SK-N-SH (cell line): ENCODE measurements around the gene MPZ. TPM values are rescaled to one million over a fixed set of nuclear protein-coding genes. Genes with fewer than 3 reads are reported as not detected.

Experiments
- CTCF ChIA-PET: fragments of 300-600, 350-600 bp; formaldehyde crosslinking; extraction: SDS; loops from one replicate; lab custom pipeline; 2021; lab: Yijun Ruan, JAX
- POLR2A ChIA-PET: fragments of 350-600 bp; sonication (Branson Sonifier 250); formaldehyde crosslinking; extraction: SDS; loops from one replicate; lab custom pipeline; 2020; ENCODE audit warnings: antibody characterized with exemption, inconsistent platforms; lab: Yijun Ruan, JAX
- DNase-seq: peaks from one replicate; pipeline ENCODE4 v3.0.0; 2012
- H2AFZ ChIP-seq: fragments of 200-600 bp; sonication (generic); 2 replicates; pipeline ENCODE4 v1.8.1; 2016; ENCODE audit warnings: antibody characterized with exemption, mild to moderate bottlenecking, low read depth
- H3F3A ChIP-seq: fragments of 200-600 bp; sonication (generic); replicated peaks from 2 replicates; pipeline ENCODE3; 2016; ENCODE audit warnings: antibody characterized with exemption, mild to moderate bottlenecking; ENCODE audit not compliant: insufficient read depth
- H3K27ac ChIP-seq, 2 experiments: fragments of 200-500 bp in 1 of 2; fragments of 200-600 bp in 1 of 2; sonication (Bioruptor generic) in 1 of 2; sonication (generic), shearing (Covaris generic) in 1 of 2; 2 replicates each; pipeline versions ENCODE4 v1.5.1 to v1.6.1; 2014 to 2016; ENCODE audit warnings: low read depth in 2 of 2, inconsistent platforms in 1 of 2, low read length in 1 of 2, mild to moderate bottlenecking in 1 of 2, mixed read lengths in 1 of 2
- H3K27me3 ChIP-seq: fragments of 200-600 bp; sonication (generic), shearing (Covaris generic); 2 replicates; pipeline ENCODE4 v1.6.1; 2016; ENCODE audit warnings: mixed run types; ENCODE audit not compliant: insufficient read depth
- H3K36me3 ChIP-seq, 2 experiments: fragments of 200-500 bp in 1 of 2; fragments of 200-600 bp in 1 of 2; sonication (Bioruptor generic) in 1 of 2; sonication (generic) in 1 of 2; replicated peaks in 1 of 2; 2 replicates each; pipeline versions ENCODE3 to v1.5.1; 2014 to 2016; ENCODE audit warnings: low read length in 1 of 2, mild to moderate bottlenecking in 1 of 2; ENCODE audit not compliant: insufficient read depth in 2 of 2, control insufficient read depth in 1 of 2
- H3K4me1 ChIP-seq, 2 experiments: fragments of 200-500 bp in 1 of 2; fragments of 200-600 bp in 1 of 2; sonication (Bioruptor generic) in 1 of 2; sonication (generic), shearing (Covaris generic) in 1 of 2; 2 replicates each; pipeline versions ENCODE4 v1.5.1 to v1.6.1; 2014 to 2016; ENCODE audit warnings: low read depth in 1 of 2, low read length in 1 of 2, mixed run types in 1 of 2; ENCODE audit not compliant: insufficient read depth in 2 of 2, control insufficient read depth in 1 of 2
- H3K4me2 ChIP-seq: fragments of 200-600 bp; sonication (generic), shearing (Covaris generic); 2 replicates; pipeline ENCODE4 v1.6.1; 2017; ENCODE audit warnings: mixed run types
- H3K4me3 ChIP-seq, 2 experiments: fragments of 200-500 bp in 1 of 2; fragments of 200-600 bp in 1 of 2; sonication (Bioruptor generic) in 1 of 2; sonication (generic), shearing (Covaris generic) in 1 of 2; 2 replicates each; pipeline versions ENCODE4 v1.5.1 to v1.8.1; 2014 to 2016; ENCODE audit warnings: low read depth in 2 of 2, inconsistent platforms in 1 of 2, low read length in 1 of 2, mild to moderate bottlenecking in 1 of 2, mixed read lengths in 1 of 2, moderate library complexity in 1 of 2
- H3K79me2 ChIP-seq: fragments of 200-600 bp; sonication (generic); 2 replicates; pipeline ENCODE4 v1.8.1; 2017; ENCODE audit warnings: mild to moderate bottlenecking; ENCODE audit not compliant: insufficient read depth
- H3K9ac ChIP-seq: fragments of 200-600 bp; sonication (generic); 2 replicates; pipeline ENCODE4 v1.6.1; 2017; ENCODE audit warnings: mixed run types
- H3K9me2 ChIP-seq: fragments of 200-600 bp; sonication (generic); 2 replicates; pipeline ENCODE4 v1.6.1; 2017; ENCODE audit warnings: mixed run types
- H3K9me3 ChIP-seq: fragments of 200-600 bp; sonication (generic); 2 replicates; pipeline ENCODE4 v1.6.1; 2017; ENCODE audit warnings: mixed run types, mild to moderate bottlenecking, moderate library complexity
- H4K20me1 ChIP-seq: fragments of 200-600 bp; sonication (generic); 2 replicates; pipeline ENCODE4 v1.6.1; 2017; ENCODE audit warnings: mild to moderate bottlenecking, mixed run types; ENCODE audit not compliant: insufficient read depth
- CHD2 ChIP-seq: fragments of 150-350 bp; IDR thresholded peaks from 2 replicates; pipeline ENCODE4 v1.6.1; 2018; ENCODE audit warnings: low read length; ENCODE audit not compliant: partially characterized antibody
- CTCF ChIP-seq: fragments of 200-600 bp; sonication (generic); IDR thresholded peaks from 2 replicates; pipeline ENCODE4 v1.6.1; 2017; ENCODE audit warnings: antibody characterized with exemption, mild to moderate bottlenecking, moderate library complexity
- ELF1 ChIP-seq: IDR thresholded peaks from 2 replicates; pipeline ENCODE4 v1.4.0; 2012
- EP300 ChIP-seq, 2 experiments: IDR thresholded peaks; 2 replicates each; pipeline versions ENCODE4 v1.4.0 to v1.6.1; 2012; ENCODE audit warnings: borderline replicate concordance in 1 of 2, low read depth in 1 of 2, low read length in 1 of 2
- EZH2phosphoT487 ChIP-seq: fragments of 200-600 bp; sonication (generic); IDR thresholded peaks from 2 replicates; pipeline ENCODE4 v1.6.1; 2017; ENCODE audit warnings: low read depth, mixed run types, mild to moderate bottlenecking, antibody characterized with exemption, moderate library complexity, borderline replicate concordance
- FOXJ3 ChIP-seq: sonication (generic); formaldehyde crosslinking; IDR thresholded peaks from 2 replicates; pipeline ENCODE4 v1.5.1; 2020; ENCODE audit warnings: mild to moderate bottlenecking, missing genetic modification reagents
- GABPA ChIP-seq: IDR thresholded peaks from 2 replicates; pipeline ENCODE4 v1.4.0; 2012; ENCODE audit warnings: low read depth, mild to moderate bottlenecking
- JUND ChIP-seq: IDR thresholded peaks from 2 replicates; pipeline ENCODE4 v1.4.0; 2012
- MEF2A ChIP-seq: IDR thresholded peaks from 2 replicates; pipeline ENCODE4 v1.4.0; 2012; ENCODE audit warnings: low read depth, borderline replicate concordance
- MXI1 ChIP-seq: IDR thresholded peaks from 2 replicates; pipeline ENCODE4 v1.6.1; 2012; ENCODE audit warnings: mild to moderate bottlenecking, low read depth, low read length, improper control_type of control experiment
- NRF1 ChIP-seq: IDR thresholded peaks from 2 replicates; pipeline ENCODE4 v1.6.1; 2012; ENCODE audit warnings: low read depth, mild to moderate bottlenecking, low read length
- RFX5 ChIP-seq: IDR thresholded peaks from 2 replicates; pipeline ENCODE4 v1.6.1; 2012; ENCODE audit warnings: mild to moderate bottlenecking, improper control_type of control experiment, low read length
- RXRA ChIP-seq: IDR thresholded peaks from 2 replicates; pipeline ENCODE4 v1.4.0; 2012; ENCODE audit warnings: low read depth, mild to moderate bottlenecking, borderline replicate concordance
- SMC3 ChIP-seq: IDR thresholded peaks from 2 replicates; pipeline ENCODE4 v1.6.1; 2012; ENCODE audit warnings: low read depth, low read length, improper control_type of control experiment
- TCF12 ChIP-seq: IDR thresholded peaks from 2 replicates; pipeline ENCODE4 v1.4.0; 2012
- USF2 ChIP-seq: fragments of 150-350 bp; IDR thresholded peaks from 2 replicates; pipeline ENCODE4 v1.6.1; 2017; ENCODE audit warnings: antibody characterized with exemption, low read length, low read depth, borderline replicate concordance
- YY1 ChIP-seq: IDR thresholded peaks from 2 replicates; pipeline ENCODE4 v1.4.0; 2012; ENCODE audit warnings: low read depth, mild to moderate bottlenecking
- WGBS: methylation state at CpG from one replicate; pipeline ENCODE4 v1.1.6; 2017; ENCODE audit warnings: low lambda C conversion rate; 5-methylcytosine and 5-hydroxymethylcytosine counted together
- polyA plus RNA-seq, 3 experiments: library from polyadenylated mRNA; depleted of rRNA; stranded (reverse); fragments of >200 nt; gene quantifications; 2 replicates each; pipeline ENCODE4 v1.2.3, GENCODE V29; 2012
- TF ChIP-seq, protein P1 (sequence below): IDR thresholded peaks from 2 replicates; pipeline ENCODE4 v1.4.0; 2012; ENCODE audit warnings: low read depth, borderline replicate concordance
- TF ChIP-seq, protein P2 (sequence below): IDR thresholded peaks from 2 replicates; pipeline ENCODE4; 2012

The MPZ gene
- polyA plus RNA-seq, 1 of the 3 experiments (the other 2 are of a cell fraction): 2.4 TPM

- H2AFZ ChIP-seq: no peak overlapping the region
- H3K9ac ChIP-seq: no peak overlapping the region
- no peaks in the 10 kb centered on the region for H3K79me2 ChIP-seq
- no peak for DNase-seq
- no peak overlapping the region for H3K27ac ChIP-seq
- no peaks in the 10 kb centered on the region for H3K9me2 ChIP-seq
- no peaks in the 10 kb centered on the region for H4K20me1 ChIP-seq
- H3K4me1 ChIP-seq: no peaks in the 10 kb centered on the region
- ChIA-PET CTCF (no interaction called here), POLR2A (no interaction called here)
- no peaks in the 10 kb centered on the region for H3K9me3 ChIP-seq
- no peak overlapping the region for H3K4me3 ChIP-seq
- TF ChIP-seq SMC3 (no peak), ELF1 (no peak), MEF2A (no peak), TCF12 (no peak), JUND (no peak), EP300 (IDR thresholded peaks at IDR 0.05; ENCODE audit: borderline replicate concordance in 1 of 2, low read depth in 1 of 2, low read length in 1 of 2) (no peak), YY1 (no peak), CTCF (no peak), GABPA (no peak), EZH2phosphoT487 (no peak), CHD2 (no peak), RXRA (no peak), FOXJ3 (CRISPR knock-in tag) (no peak), USF2 (no peak), NRF1 (no peak), RFX5 (no peak), MXI1 (no peak)
- TF ChIP-seq, protein P1, sequence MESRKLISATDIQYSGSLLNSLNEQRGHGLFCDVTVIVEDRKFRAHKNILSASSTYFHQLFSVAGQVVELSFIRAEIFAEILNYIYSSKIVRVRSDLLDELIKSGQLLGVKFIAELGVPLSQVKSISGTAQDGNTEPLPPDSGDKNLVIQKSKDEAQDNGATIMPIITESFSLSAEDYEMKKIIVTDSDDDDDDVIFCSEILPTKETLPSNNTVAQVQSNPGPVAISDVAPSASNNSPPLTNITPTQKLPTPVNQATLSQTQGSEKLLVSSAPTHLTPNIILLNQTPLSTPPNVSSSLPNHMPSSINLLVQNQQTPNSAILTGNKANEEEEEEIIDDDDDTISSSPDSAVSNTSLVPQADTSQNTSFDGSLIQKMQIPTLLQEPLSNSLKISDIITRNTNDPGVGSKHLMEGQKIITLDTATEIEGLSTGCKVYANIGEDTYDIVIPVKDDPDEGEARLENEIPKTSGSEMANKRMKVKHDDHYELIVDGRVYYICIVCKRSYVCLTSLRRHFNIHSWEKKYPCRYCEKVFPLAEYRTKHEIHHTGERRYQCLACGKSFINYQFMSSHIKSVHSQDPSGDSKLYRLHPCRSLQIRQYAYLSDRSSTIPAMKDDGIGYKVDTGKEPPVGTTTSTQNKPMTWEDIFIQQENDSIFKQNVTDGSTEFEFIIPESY: no peak
- TF ChIP-seq, protein P2, sequence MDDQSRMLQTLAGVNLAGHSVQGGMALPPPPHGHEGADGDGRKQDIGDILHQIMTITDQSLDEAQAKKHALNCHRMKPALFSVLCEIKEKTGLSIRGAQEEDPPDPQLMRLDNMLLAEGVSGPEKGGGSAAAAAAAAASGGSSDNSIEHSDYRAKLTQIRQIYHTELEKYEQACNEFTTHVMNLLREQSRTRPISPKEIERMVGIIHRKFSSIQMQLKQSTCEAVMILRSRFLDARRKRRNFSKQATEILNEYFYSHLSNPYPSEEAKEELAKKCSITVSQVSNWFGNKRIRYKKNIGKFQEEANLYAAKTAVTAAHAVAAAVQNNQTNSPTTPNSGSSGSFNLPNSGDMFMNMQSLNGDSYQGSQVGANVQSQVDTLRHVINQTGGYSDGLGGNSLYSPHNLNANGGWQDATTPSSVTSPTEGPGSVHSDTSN: no peak
- no peaks in the 10 kb centered on the region for H3K27me3 ChIP-seq
- H3F3A ChIP-seq: no peaks in the 10 kb centered on the region
- H3K4me2 ChIP-seq: no peak overlapping the region
- WGBS: 89% methylated on average over 4 of the region's 4 CpGs
- H3K36me3 ChIP-seq: peaks cover 38 to 43% of the 10 kb centered on the region in 2 experiments
These were observed 20.6 kb upstream of the MPZ start for GRCh38 chr1:161330346-161330745.
